Hepatocyte (in vitro differentiated cells): ENCODE results near the gene IL1R1. TPM values are rescaled to one million over a fixed set of nuclear protein-coding genes. Genes with fewer than 3 reads are reported as not detected.

Source experiments
- DNase-seq: peaks from one replicate; pipeline ENCODE4 v3.0.0-alpha.2; 2016; ENCODE audit warnings: low spot score
- H2AFZ ChIP-seq: fragments of 200-600 bp; sonication (generic); 2 replicates; pipeline ENCODE4 v1.6.0; 2016; ENCODE audit warnings: antibody characterized with exemption, mild to moderate bottlenecking
- H3K27ac ChIP-seq: fragments of 200-600 bp; sonication (generic); 2 replicates; pipeline ENCODE4 v1.5.1; 2016; ENCODE audit warnings: mild to moderate bottlenecking
- H3K27me3 ChIP-seq: fragments of 200-600 bp; sonication (generic); 2 replicates; pipeline ENCODE4 v1.6.1; 2016
- H3K36me3 ChIP-seq: fragments of 200-600 bp; sonication (generic); replicated peaks from 2 replicates; pipeline ENCODE4 v1.5.1; 2016; ENCODE audit warnings: low read depth; ENCODE audit not compliant: insufficient read depth
- H3K4me1 ChIP-seq: fragments of 200-600 bp; sonication (generic); 2 replicates; pipeline ENCODE4 v1.5.1; 2016; ENCODE audit warnings: mild to moderate bottlenecking, moderate library complexity; ENCODE audit not compliant: insufficient read depth
- H3K4me2 ChIP-seq: fragments of 200-600 bp; sonication (generic); 2 replicates; pipeline ENCODE4 v1.6.0; 2016
- H3K4me3 ChIP-seq: fragments of 200-600 bp; sonication (generic); 2 replicates; pipeline ENCODE4 v1.5.1; 2016; ENCODE audit warnings: mild to moderate bottlenecking
- H3K79me2 ChIP-seq: fragments of 200-600 bp; sonication (generic); 2 replicates; pipeline ENCODE4 v1.6.0; 2017; ENCODE audit warnings: mild to moderate bottlenecking
- H3K9me2 ChIP-seq: fragments of 200-600 bp; sonication (generic); replicated peaks from 2 replicates; pipeline ENCODE4 v1.6.0; 2017; ENCODE audit warnings: mild to moderate bottlenecking; ENCODE audit not compliant: insufficient read depth
- H3K9me3 ChIP-seq: fragments of 200-600 bp; sonication (generic); 2 replicates; pipeline ENCODE4 v1.5.1; 2016; ENCODE audit warnings: low read depth, mild to moderate bottlenecking
- H4K20me1 ChIP-seq: fragments of 200-600 bp; sonication (generic); 2 replicates; pipeline ENCODE4 v1.6.0; 2016; ENCODE audit warnings: mild to moderate bottlenecking; ENCODE audit not compliant: insufficient read depth, poor library complexity, severe bottlenecking
- CTCF ChIP-seq: fragments of 200-600 bp; sonication (generic); IDR thresholded peaks from 2 replicates; pipeline ENCODE4 v1.5.1; 2016; ENCODE audit warnings: antibody characterized with exemption, mild to moderate bottlenecking; ENCODE audit not compliant: poor library complexity
- EZH2 ChIP-seq: fragments of 200-600 bp; sonication (generic); IDR thresholded peaks from 2 replicates; pipeline ENCODE4 v1.6.1; 2016; ENCODE audit warnings: antibody characterized with exemption, mild to moderate bottlenecking, borderline replicate concordance
- EZH2phosphoT487 ChIP-seq: fragments of 200-600 bp; sonication (generic); IDR thresholded peaks from one replicate; pipeline ENCODE4 v1.6.1; 2018; ENCODE audit warnings: antibody characterized with exemption, mild to moderate bottlenecking, low read depth, moderate library complexity; ENCODE audit not compliant: unreplicated experiment, severe bottlenecking
- WGBS: methylation state at CpG from one replicate; pipeline ENCODE4 v1.1.6; 2016; ENCODE audit warnings: low lambda C conversion rate; ENCODE audit errors: missing lambda C conversion rate; 5-methylcytosine and 5-hydroxymethylcytosine counted together
- polyA plus RNA-seq: library from polyadenylated mRNA; unstranded; fragments of >200 nt; fragmentation: Nextera tagmentation; extraction: Ambion mirVana; gene quantifications from 2 replicates; pipeline ENCODE4 v1.2.1, GENCODE V29; 2016
- total RNA-seq: library from RNA; depleted of rRNA; stranded (reverse); fragments of >200 nt; gene quantifications from 2 replicates; pipeline ENCODE4 v1.2.3, GENCODE V29; 2014

Gene IL1R1
- total and polyA plus RNA-seq, 2 experiments from 2014 or later = 49.6 to 72.8 TPM

- H2AFZ ChIP-seq = no peak overlapping the region
Observed at GRCh38 chr2:102141011-102141943, 1.3 kb upstream of the IL1R1 start.

GRCh38 chr2:102142829-102143449, 393 bp downstream of the IL1R1 start:
- Histone ChIP-seq H3K79me2 (peaks cover 52% of the 10 kb centered on the region), H4K20me1 (no peaks in the 10 kb centered on the region), H3K27ac (peak overlapping the region; percentile 98), H3K4me3 (peak overlapping the region; percentile 56), H3K36me3 (no peaks in the 10 kb centered on the region), H3K9me2 (no peaks in the 10 kb centered on the region), H3K27me3 (no peaks in the 10 kb centered on the region), H3K4me1 (peaks cover 17% of the 10 kb centered on the region), H3K9me3 (peaks cover 4% of the 10 kb centered on the region), H3K4me2 (peak overlapping the region; percentile 92), H2AFZ (peak overlapping the region; percentile 61)
- TF ChIP-seq EZH2 (no peak), CTCF (no peak), EZH2phosphoT487 (no peak)
- no peak for DNase-seq
- 12% methylated on average over 31 of the region's 42 CpGs for WGBS

More at GRCh38 chr2:102141011-102141943, 1.3 kb upstream of the IL1R1 start:
- no peaks in the 10 kb centered on the region for H4K20me1 ChIP-seq
- peak; percentile 75 for DNase-seq
- H3K4me3 ChIP-seq = peak overlapping the region; percentile 77
- peaks cover 35% of the 10 kb centered on the region for H3K79me2 ChIP-seq
- WGBS = 67% methylated on average over 15 of the region's 15 CpGs
- H3K27me3 ChIP-seq = no peaks in the 10 kb centered on the region
- H3K4me2 ChIP-seq = peak overlapping the region; percentile 92
- peaks cover 4% of the 10 kb centered on the region for H3K9me3 ChIP-seq
- H3K27ac ChIP-seq = peak overlapping the region; percentile 98
- TF ChIP-seq CTCF (no peak), EZH2 (no peak), EZH2phosphoT487 (no peak)
- H3K4me1 ChIP-seq = peaks cover 17% of the 10 kb centered on the region
- H3K36me3 ChIP-seq = no peaks in the 10 kb centered on the region
- H3K9me2 ChIP-seq = no peaks in the 10 kb centered on the region

GRCh38 chr2:102143450-102143985, 972 bp downstream of the IL1R1 start:
- Histone ChIP-seq H3K79me2 (peaks cover 58% of the 10 kb centered on the region), H3K4me2 (peak overlapping the region; percentile 92), H2AFZ (peak overlapping the region; percentile 61)

More at GRCh38 chr2:102143450-102143985, 972 bp downstream of the IL1R1 start:
- 52% methylated on average over 10 of the region's 10 CpGs for WGBS
- H3K9me3 ChIP-seq = peaks cover 4% of the 10 kb centered on the region
- no peaks in the 10 kb centered on the region for H3K27me3 ChIP-seq
- H3K36me3 ChIP-seq = no peaks in the 10 kb centered on the region
- no peaks in the 10 kb centered on the region for H4K20me1 ChIP-seq
- no peak for TF ChIP-seq CTCF
- H3K4me1 ChIP-seq = peaks cover 17% of the 10 kb centered on the region
- peak; percentile 54 for DNase-seq
- peak overlapping the region; percentile 98 for H3K27ac ChIP-seq
- H3K9me2 ChIP-seq = no peaks in the 10 kb centered on the region
- H3K4me3 ChIP-seq = peak overlapping the region; percentile 56
